ENCODE results near the gene FNDC1.

DNA sequence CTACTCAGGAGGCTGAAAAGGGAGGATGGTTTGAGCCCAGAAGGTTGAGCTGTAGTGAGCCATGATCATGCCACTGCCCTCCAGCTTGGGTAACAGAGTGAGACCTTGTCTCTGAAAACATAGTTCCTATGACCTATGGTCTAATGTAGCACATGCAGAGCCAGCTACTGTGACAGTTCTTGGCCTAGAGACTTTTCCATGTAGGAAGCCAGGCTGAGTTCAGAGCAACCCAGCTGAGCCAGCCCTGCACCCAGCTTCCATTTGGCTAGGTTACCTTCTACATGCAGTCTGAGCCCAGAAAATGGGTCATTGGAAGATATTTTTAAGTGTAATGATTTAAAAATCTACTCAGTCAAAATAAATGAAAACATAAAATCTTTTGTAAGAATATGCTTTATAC, 92.8 kb downstream of the FNDC1 start:
- TF ChIP-seq GATA2 (IDR thresholded peaks at IDR 0.05; ENCODE audit: low read depth, low read length) = no peak
- TF ChIP-seq GATA3 (IDR thresholded peaks at IDR 0.05; ENCODE audit: low read depth, low read length) = no peak

Data from SH-SY5Y (cell line).